GM19328 (cell line): Measurements from ENCODE around the gene CELF6.
"Not testable (repeated sequence)": the region's sequence is repeated elsewhere in the genome, so short reads cannot be mapped to it uniquely, and the experiment has no call there.

Source experiments
- ATAC-seq: cut with Tn5 transposase; IDR thresholded peaks from one replicate; pipeline ENCODE4 v1.9.1; 2021; ENCODE audit warnings: mild to moderate bottlenecking, moderate library complexity; ENCODE audit not compliant: unreplicated experiment

The CELF6 gene

DNA sequence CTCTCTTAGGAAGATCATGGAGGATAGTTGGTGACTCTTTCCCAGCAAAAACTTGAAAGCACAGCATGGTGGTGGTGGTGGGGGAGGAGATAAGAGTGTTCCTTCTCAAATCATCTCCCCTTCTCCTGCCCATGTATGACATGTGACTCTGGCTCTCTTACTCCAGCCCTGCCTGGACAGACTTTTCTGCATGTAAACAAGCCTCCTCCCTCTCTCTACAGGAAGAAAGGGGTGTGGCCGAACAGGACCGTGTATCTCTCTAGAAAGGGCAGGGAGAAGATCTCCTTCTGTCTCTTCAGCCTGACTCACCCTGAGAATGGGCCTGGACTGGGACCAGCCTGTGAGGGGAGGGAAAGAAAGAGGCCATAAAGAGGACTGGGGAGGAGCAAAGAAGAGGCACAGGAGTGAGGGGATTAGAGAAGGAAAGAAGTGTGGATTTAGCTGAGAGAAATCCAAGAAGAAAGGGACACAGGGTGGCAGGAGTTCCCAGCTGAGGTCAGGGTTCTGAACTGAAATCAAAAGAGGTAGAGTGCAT lies 1.5 kb downstream of the CELF6 start:
- no peak for ATAC-seq

DNA sequence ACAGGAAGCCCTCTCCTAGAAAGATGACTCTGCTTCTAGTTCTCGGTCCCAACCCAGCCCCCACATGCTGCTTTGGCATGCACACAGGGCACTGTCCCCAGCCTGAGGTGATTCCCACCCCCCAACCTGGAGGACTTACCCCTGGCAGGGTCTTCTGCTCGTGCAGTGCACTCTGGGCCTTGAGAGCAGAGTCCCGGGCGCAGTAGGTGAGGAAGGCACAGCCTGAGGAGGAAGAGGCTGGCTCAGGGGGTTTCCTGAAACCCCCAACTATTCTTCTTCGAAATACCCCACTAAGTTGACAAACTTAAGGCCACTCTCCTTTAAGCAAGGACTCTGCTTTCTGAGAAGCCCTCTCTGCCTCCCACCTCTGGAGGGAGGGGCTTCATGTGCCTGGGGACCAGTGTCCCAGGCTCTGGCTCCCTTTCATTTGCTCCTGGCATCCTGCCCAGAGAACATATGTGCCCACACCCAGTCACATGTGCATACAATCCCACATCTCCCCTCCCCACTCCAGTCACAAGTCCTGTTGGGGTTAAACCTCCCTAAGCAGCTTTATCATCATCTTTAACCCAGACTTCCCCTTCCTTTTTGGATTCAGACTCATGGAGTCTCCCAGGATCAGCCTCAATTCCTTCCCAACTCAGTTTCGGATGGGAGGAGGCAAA lies 4.1 kb downstream of the CELF6 start:
- no peak for ATAC-seq

DNA sequence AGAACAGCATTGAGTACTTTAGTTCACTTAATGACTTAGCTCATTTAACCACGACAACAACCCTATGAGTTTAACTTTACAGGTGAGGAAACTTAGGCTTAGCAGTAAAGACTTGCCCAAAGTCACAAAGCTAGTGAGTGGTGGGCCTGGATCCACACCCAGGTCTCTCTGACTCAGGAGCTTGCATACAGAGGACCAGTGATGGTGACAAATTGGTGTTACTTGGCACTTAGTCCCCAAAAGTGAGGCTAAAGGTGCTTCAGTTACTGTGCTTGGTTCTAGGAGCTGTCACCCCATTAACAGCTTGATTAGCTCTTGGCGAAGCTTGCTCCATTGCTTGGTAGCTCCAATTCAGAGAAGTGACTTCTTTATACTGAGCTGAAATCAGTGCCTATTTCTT lies 6.1 kb downstream of the CELF6 start:
- ATAC-seq: no peak

DNA sequence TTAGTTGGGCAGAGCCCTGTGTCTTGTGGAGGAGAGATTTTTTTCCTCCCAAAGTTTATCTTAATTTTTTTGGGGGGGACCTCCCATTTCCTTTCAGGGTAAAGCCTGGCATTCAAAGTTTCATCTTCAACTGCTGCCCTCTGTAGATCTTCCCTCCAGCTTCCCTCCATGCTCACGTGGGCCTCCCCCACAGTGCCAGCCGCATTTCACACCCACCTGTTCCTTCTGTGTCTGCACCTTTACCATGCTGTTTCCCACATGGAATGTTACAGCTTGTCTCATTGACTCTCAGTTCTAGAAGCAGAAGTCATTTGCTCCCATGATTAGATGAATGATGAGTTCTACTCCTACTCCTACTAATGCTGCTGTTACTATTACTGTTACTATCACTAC lies 6.5 kb downstream of the CELF6 start:
- ATAC-seq: no peak

DNA sequence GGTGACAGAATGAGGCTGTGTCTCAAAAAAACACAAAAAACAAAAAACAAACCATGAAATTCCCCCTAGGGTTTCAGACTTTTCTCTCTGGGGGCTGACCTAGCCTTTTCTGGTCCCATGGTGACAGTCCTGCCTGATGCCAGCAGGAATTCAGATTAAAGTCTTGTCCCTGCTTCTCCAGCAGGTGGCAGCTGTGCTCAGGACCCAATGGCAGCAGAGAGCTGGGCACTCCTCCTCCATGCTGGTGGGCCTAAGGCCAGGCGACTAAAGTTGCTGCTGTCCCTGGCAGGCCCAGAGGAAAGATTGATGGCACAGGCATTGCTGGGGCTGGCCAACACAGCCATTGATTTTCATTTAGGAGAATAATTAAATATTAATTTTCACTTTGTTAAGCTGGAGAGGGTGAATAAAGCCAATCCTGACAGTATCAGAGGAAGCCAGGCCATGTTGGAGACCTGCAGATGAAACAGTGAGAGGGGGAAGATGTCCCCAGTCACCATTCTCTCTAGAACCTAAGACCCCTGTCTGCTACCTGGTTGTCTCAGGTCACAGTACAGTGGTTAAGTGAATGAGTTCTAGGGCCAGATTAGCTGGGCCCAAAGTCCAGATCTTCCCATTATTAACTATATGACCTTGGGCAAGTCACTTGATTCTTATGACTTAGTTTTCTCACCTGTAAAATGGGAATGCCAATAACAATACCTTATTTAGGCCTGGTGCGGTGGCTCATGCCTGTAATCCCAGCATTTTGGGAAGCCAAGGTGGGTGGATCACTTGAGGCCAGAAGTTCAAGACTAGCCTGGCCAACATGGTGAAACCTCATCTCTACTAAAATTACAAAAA lies 7.1 kb downstream of the CELF6 start:
- ATAC-seq: peak; percentile 60

DNA sequence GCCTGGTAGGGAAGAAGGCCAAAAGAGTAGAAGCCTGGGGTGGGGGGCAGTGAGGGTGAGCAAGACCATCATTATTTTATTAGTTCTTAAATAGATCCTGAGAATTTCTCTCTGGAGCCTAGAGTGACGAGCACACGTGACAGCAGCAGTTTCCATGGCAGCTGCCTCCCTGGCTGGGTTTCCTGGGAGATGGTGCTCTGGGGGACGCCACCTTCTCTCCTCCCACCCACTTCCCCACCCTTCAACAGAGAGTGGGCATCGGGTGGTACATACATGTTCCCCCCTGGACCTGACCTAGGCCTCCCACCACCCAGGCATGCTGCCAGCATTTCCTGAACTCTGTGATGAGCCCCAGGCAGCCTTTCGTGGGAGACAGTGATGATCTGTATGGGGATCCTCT lies 12.9 kb downstream of the CELF6 start:
- no peak for ATAC-seq

DNA sequence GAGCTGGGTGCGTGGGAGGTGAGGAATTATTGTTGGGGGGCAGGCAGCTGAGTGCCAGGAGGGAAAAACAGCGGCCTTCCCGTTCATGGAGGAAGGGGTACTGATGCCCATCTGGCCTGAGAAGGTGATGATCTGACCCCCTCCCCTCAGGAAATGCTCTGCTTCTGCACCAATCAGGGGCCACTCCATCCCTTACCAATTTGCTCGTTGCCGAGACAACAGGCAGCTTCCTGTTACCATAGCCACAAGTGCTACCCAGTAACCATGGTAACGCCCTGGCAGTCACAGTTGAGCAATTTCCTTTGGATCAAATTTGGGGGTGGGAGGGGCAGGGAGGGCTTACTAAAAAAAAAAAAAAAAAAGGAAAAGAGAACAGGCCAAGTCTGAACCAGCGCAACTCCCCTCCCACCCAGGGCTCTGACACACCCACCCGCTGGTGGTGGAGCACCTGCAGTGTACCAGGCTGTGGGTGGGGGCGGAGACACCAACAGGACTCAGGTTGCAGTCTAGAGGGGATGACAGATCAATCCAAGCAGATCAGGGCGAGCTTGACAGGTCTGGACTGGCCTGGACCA lies 13.7 kb downstream of the CELF6 start:
- no peak for ATAC-seq

DNA sequence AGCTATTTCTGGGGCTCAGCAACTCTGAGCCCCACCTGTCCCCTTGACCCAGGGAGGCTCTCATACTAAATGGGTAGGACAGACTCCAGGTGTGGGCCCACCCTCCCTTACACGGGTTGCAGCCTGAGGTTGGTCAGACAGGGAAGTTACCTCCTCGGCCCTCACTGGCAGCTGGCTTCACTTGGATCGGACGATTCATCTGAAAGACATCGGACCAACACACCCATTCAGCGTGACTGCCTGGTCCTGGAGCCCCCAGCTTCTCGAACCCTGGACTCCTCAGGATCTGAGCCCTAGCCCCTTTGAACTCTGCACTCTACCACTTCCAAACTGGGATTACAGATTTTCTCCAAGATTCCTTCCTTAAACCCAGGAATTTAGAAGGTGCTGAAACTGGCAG lies 15.4 kb downstream of the CELF6 start:
- ATAC-seq: no peak

DNA sequence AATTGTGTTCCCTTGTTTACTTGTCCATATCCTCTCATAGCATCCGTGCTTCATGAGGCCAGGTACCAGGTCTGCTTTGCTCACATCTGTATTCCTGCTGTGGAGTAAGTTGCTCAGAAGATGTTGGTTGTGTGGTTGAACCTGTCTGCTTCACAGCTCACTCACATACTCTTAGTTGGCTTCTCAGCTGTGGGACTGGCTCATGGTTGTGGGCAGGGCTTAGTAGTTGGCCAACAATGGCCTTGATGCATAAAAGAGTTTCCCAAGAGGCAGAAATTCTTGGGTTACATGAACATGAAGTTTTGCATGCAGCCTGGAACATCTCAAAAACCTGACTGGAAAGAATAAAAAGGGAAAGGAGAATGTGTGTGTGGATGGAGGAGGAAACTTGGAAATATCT lies 17.0 kb downstream of the CELF6 start:
- ATAC-seq: no peak

DNA sequence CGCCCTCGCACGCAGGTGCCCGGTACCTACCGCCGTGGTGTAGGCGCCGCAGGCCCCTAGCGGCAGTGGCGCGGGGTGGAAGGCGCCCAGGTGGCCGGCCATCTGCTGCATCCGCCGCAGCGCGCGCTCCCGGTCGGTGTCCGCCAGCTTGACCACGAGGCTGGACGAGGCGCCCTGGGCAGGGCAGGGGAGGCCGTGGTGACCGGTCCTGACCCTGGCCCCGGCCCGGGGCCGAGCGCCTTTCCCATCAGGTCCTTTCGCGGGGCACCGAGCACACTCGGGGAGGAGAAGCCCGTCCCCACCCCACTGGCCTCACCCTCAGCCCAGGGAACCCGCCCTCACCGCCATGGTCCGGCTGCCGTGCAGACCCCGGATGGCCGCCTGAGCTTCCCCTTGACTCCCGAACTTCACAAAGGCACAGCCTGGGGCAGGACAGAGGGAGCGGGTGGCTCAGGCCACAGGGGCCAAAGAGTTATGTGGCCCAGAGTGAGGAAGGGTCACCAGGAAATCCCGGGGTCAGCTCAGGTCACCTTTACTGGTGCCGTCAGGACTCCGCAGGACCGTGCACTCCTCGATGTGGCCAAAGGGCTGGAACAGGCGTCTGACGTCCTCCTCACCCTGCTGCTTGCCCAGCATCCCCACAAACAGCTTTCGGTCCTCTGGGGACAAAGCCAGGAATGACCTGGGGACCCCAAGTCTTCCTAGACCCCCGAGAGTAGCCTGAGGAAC lies 30.2 kb downstream of the CELF6 start:
- ATAC-seq: no peak

DNA sequence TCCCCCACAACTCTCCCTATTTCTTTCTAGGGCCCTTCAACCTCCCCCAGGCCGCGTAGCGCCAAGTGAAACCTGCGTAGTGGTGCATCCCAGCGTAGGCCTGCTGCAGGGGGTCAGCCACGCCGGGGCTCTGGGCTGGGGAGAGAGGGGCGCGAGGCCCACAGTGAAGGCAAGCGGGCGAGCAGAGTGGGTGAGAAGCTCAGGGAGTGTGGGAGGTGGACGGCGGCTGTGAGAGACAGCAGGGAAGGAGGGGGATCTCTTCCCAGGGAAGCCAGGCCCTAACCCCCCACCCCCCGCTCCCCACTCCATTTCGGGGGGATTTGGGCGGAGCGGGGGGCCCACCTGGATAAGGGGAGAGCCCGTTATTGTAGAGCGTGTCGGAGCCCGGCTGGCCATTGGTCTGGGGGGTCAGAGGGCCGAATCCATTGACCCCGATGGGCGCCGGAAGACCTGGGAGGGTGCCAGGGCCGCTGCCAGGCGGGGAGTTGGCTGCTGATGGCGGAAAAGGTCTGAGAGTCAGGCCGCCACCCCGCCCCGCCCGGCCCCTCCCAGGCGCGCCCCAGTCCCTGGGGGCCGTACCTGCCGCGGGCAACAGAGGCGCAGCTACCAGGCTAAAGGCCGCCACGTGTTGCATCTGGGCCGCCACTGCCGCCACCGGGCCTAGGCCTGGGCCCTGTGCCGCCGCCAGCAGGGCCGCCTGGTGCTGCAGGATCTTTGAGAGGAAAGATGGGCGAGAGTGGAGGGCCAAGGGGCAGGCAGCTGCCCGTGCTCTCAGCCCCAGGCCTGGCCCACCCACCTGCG lies 31.0 kb downstream of the CELF6 start:
- ATAC-seq: no peak

DNA sequence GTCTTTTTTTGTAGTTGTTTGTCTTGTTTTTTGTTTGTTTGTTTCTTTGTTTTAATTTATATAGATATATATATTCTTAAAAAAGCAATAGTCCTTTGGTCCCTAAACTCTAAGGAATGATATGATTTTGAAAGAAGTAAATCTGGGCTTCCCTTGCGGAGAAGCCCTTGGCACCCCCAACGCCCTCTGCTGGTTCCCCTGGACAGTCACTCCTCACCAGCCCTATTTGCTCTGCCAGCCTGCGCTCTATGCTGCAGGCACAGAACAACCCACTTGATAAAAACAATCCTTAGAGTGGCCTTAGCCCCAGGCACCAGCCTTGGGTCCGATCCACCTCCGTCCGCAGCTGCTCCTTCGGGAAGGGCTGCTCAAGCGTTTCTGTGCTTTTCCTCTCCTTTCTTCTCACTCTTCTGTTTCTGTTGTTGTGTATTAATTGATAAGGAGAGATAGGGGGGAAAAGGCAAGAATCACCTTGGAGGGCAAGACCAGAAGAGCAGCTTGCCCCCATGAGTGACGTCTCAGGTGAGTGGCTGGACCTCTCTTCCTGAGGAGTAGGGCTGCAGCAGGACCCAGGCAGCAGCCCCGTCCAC lies 33.9 kb downstream of the CELF6 start:
- ATAC-seq: no peak

DNA sequence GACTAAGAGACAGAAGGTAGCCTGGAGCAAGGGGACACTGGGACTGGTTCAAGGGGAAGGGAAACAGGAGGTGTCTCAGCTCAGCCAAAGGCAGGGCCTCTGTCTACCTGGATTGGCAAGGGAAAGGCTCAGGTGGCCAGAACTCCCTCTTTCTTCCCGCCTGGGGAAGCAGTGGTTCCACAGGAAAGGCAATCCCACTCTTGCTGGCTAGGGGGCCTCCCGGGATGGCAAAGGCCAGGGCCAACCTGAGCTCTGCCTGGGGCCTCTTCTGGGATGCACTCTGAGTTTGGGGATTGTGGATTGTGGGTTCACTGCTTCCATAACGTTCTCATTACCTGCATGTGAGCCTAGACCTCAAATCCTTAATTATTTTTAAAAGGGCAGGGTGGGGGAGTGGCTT lies 34.6 kb downstream of the CELF6 start:
- no peak for ATAC-seq

DNA sequence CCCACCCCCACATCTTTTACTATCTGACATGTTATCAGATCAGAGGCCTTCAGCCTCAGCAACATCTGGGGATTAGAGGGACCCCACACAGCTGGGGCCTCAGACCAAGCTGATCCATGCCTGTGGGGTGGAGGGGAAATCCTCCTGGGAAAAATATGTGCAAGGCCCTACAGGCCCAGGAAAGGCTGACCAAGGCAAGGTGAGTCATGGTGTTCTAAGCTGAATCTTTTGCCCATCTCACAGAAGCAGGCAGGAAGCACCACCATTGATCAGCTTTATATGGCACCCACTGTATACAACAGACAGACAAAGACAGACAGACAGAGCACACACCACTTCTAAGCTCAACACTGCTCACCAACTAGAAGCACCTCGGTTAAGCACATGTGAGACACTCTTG lies 35.2 kb downstream of the CELF6 start:
- no peak for ATAC-seq

DNA sequence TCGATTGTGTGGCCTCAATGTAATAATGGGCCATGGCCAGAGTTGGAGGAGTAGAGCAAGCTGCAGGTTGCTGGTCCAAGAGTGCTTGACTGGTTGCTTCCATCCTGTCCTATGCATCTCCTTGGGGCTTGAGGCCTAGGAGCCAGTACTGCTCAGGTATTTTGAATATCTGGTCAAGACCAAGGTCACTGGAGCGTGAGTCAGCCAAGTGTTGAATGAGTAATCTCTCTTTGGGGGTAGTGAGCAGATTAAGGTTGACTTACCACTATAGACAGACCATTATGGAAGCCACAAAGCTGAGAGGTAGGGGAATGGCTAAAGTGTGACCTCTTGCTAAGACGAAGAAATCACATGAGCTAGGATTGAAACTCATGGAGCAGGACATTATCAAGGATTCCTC lies 38.2 kb downstream of the CELF6 start:
- no peak for ATAC-seq

DNA sequence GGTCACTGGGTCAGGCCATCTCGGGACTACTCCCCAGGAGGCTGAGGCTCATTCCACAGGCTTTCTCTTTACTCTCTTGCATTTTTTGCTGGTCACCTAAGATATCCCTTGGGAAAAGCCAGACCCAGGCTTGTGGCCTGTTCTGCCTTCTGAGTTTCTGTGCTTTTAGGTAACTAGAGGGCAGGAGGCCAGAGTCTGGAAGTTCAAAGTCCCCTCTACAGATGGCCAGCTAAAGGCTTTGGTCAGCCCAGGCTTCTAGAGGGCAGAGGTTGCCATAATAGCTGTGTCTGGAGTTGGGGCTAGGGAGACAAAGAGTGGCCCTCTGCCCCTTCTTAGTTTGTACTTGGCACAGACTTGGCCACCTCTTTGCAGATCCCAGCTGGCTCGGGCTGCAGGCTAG lies 39.2 kb downstream of the CELF6 start:
- ATAC-seq: no peak

DNA sequence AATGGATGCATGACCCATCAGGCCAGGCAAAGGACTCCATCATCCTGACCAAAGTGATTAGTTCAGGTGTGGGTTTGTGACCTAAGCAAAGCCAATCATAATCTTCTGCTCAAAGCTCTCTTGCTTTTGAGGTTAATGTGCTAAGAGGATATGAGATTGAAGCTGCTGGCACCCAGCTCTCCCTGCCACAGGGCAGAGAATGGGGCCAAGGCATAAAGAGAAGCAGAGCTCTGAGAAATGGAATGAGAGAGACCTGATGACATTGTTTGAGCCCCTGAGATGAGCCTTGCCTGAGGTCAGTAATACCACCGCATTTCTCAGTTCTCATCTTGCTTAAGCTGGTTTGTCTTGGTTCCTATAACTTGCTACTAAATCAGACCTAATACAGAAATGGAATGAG lies 41.2 kb downstream of the CELF6 start:
- ATAC-seq: no peak

DNA sequence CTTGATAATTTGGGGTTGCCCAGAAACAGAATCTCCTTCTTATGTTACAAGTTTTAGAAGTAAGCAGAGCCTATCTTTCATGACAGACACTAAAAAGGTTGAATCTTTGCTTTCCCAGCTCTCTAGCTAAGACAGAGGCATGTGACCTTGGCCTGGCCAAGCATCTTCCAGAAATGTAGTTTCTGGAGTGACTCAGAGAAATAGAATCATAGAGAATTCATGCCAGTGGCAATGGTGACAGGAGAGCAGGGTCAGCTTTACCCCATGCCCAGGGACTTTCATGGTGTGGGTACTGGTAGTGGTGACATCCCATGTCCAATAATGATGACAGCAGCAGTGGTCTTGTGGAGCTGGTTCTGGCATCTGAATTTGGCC lies 43.6 kb downstream of the CELF6 start:
- ATAC-seq: no peak

DNA sequence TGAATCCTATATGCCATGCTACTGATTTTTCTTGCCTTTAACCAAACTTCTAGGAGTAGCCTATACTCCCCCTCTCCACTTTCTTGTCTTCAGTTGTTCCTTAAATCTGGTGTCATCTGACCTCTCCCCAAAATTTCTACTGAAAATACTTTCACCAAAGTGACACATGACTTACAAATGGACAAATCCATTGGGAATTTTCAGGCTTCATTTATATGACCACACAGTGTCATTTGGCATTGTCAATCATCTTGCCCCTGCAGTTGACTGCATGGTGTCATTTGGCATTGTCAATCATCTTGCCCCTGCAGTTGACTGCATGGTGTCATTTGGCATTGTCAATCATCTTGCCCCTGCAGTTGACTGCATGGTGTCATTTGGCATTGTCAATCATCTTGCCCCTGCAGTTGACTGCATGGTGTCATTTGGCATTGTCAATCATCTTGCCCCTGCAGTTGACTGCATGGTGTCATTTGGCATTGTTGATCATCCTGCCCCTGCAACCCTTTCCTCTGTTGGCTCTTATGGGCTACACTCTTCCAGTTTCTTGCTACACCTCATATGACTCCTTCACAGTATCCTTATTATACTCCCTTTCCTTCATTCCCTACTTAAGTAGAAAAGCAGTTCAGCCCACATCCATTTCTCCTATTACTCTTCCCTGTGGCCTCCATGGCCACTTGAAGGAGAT lies 44.2 kb downstream of the CELF6 start:
- ATAC-seq: not testable (repeated sequence)

DNA sequence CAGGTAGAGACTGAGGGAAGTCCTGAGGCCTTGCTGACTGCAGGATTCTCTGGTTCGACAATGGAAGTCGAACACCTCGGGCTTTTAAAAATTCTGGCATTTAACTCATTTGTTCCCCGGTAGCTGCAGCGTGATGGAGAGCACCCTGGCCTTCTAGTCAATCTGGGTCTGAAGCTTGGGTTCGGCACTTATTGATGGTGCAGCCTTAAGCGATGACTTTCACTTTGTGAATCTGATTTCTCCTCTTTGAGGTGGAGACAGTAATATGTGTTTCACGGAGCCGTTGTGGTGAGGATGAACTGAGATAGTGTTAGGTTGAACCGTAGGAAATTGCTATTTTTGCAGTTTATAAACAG lies 47.0 kb downstream of the CELF6 start:
- no peak for ATAC-seq
